NOMO-1 treated with dmso at 0.1 percent for 144 hours (cell line): ENCODE measurements around the gene ANKRD36C.
"Not testable (repeated sequence)": the region's sequence is repeated elsewhere in the genome, so short reads cannot be mapped to it uniquely, and the experiment has no call there.

Experiments used
- DNase-seq: peaks from one replicate; lab custom pipeline; 2025; ENCODE audit not compliant: unreplicated experiment; lab: John Stamatoyannopoulos, UW

The ANKRD36C gene

GRCh38 chr2:95799892-95800291, 191.7 kb downstream of the ANKRD36C start:
- no peak for DNase-seq

- not testable (repeated sequence) for DNase-seq
Measured at GRCh38 chr2:95799147-95799889, 192.3 kb downstream of the ANKRD36C start.

- not testable (repeated sequence) for DNase-seq
Measured at GRCh38 chr2:95796249-95797099, 195.2 kb downstream of the ANKRD36C start.

- not testable (repeated sequence) for DNase-seq
Measured at GRCh38 chr2:95793970-95794369, 197.7 kb downstream of the ANKRD36C start.

- not testable (repeated sequence) for DNase-seq
Measured at GRCh38 chr2:95790180-95790579, 201.4 kb downstream of the ANKRD36C start.

- DNase-seq = not testable (repeated sequence)
Measured at GRCh38 chr2:95789385-95789784, 202.2 kb downstream of the ANKRD36C start.

- DNase-seq = not testable (repeated sequence)
Measured at GRCh38 chr2:95788642-95789041, 203.0 kb downstream of the ANKRD36C start.
